Measurements from ENCODE around the gene ZNF813.
"Not testable (repeated sequence)": the region's sequence is repeated elsewhere in the genome, so short reads cannot be mapped to it uniquely, and the experiment has no call there.

Gene ZNF813

DNA sequence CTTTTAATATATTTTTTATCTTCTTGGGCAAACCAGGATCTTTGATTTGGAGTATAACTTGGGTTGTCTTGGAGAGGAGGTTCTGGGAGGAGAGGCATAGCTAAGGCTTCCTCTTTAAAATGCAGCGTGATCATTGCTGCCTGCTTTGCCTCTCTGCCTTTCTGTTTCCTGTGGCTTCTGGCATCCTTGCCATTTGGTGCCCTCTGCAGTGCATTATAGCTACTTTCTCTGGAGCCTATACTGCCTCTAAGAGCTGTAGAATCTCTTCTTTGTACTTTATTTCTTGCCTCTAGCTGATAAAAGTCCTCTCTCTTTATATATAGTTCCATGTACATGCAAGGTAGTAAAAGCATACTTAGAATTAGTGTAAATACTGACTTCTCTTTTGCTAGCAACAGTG, 7.3 kb downstream of the ZNF813 start:
- TF ChIP-seq CTCF (conservative IDR thresholded peaks at IDR 0.05; ENCODE audit: low read length) = peak; percentile 51; the same call in 1 of the 2 replicates
- H3K36me3 ChIP-seq (ENCODE audit: insufficient read depth, low read length) = peaks cover 12% of the 10 kb centered on the region
- not testable (repeated sequence) for H4K20me1 ChIP-seq (ENCODE audit: insufficient read depth, low read length, poor library complexity, severe bottlenecking)

GRCh38 chr19:53475470-53475869, 7.9 kb downstream of the ZNF813 start:
- not testable (repeated sequence) for H3K79me2 ChIP-seq (ENCODE audit: insufficient read depth, low read length); H3K27me3 ChIP-seq (ENCODE audit: insufficient read depth, low read length, poor library complexity, severe bottlenecking); H3K9me3 ChIP-seq (ENCODE audit: insufficient read depth, low read depth, low read length); H2AFZ ChIP-seq (ENCODE audit: low read length); H3F3A ChIP-seq (ENCODE audit: low read depth); H3K9ac ChIP-seq (ENCODE audit: low read depth, low read length, poor library complexity, severe bottlenecking); H3K4me1 ChIP-seq (ENCODE audit: insufficient read depth, low read length, poor library complexity, severe bottlenecking); H3K9me2 ChIP-seq (replicated peaks; ENCODE audit: low read depth, low read length); H4K20me1 ChIP-seq (ENCODE audit: insufficient read depth, low read length, poor library complexity, severe bottlenecking); H3K4me3 ChIP-seq (ENCODE audit: low read length, poor library complexity, severe bottlenecking)
- H3K36me3 ChIP-seq (ENCODE audit: insufficient read depth, low read length) = peaks cover 12% of the 10 kb centered on the region
- peak overlapping the region; percentile 41 for H3K4me2 ChIP-seq (ENCODE audit: low read depth, low read length, poor library complexity, severe bottlenecking)

More for the DNA sequence above, 7.3 kb downstream of the ZNF813 start:
- peak overlapping the region; percentile 36 for H3K4me3 ChIP-seq (ENCODE audit: low read length, poor library complexity, severe bottlenecking)
- not testable (repeated sequence) for H2AFZ ChIP-seq (ENCODE audit: low read length); H3F3A ChIP-seq (ENCODE audit: low read depth); H3K9me2 ChIP-seq (replicated peaks; ENCODE audit: low read depth, low read length); H3K9ac ChIP-seq (ENCODE audit: low read depth, low read length, poor library complexity, severe bottlenecking); H3K9me3 ChIP-seq (ENCODE audit: insufficient read depth, low read depth, low read length); H3K4me1 ChIP-seq (ENCODE audit: insufficient read depth, low read length, poor library complexity, severe bottlenecking); H3K27me3 ChIP-seq (ENCODE audit: insufficient read depth, low read length, poor library complexity, severe bottlenecking); H3K79me2 ChIP-seq (ENCODE audit: insufficient read depth, low read length)
- peak overlapping the region; percentile 41 for H3K4me2 ChIP-seq (ENCODE audit: low read depth, low read length, poor library complexity, severe bottlenecking)

GRCh38 chr19:53483751-53484150, 16.2 kb downstream of the ZNF813 start:
- H3K9ac ChIP-seq (ENCODE audit: low read depth, low read length, poor library complexity, severe bottlenecking); H3K9me2 ChIP-seq (replicated peaks; ENCODE audit: low read depth, low read length); H2AFZ ChIP-seq (ENCODE audit: low read length); H3K9me3 ChIP-seq (ENCODE audit: insufficient read depth, low read depth, low read length); H3F3A ChIP-seq (ENCODE audit: low read depth); H3K4me2 ChIP-seq (ENCODE audit: low read depth, low read length, poor library complexity, severe bottlenecking); H3K27me3 ChIP-seq (ENCODE audit: insufficient read depth, low read length, poor library complexity, severe bottlenecking); H4K20me1 ChIP-seq (ENCODE audit: insufficient read depth, low read length, poor library complexity, severe bottlenecking); H3K4me1 ChIP-seq (ENCODE audit: insufficient read depth, low read length, poor library complexity, severe bottlenecking); H3K79me2 ChIP-seq (ENCODE audit: insufficient read depth, low read length); H3K4me3 ChIP-seq (ENCODE audit: low read length, poor library complexity, severe bottlenecking): not testable (repeated sequence)
- H3K36me3 ChIP-seq (ENCODE audit: insufficient read depth, low read length) = peaks cover 12% of the 10 kb centered on the region; the same call in 1 of the 2 replicates

GRCh38 chr19:53485046-53486004, 17.8 kb downstream of the ZNF813 start:
- Histone ChIP-seq H2AFZ (ENCODE audit: low read length) (no peak overlapping the region), H3K4me3 (ENCODE audit: low read length, poor library complexity, severe bottlenecking) (no peak overlapping the region), H3K9ac (ENCODE audit: low read depth, low read length, poor library complexity, severe bottlenecking) (no peak overlapping the region), H3K9me3 (ENCODE audit: insufficient read depth, low read depth, low read length) (peaks cover 4% of the 10 kb centered on the region; the same call in 1 of the 2 replicates), H4K20me1 (ENCODE audit: insufficient read depth, low read length, poor library complexity, severe bottlenecking) (no peaks in the 10 kb centered on the region), H3F3A (ENCODE audit: low read depth) (no peaks in the 10 kb centered on the region), H3K4me1 (ENCODE audit: insufficient read depth, low read length, poor library complexity, severe bottlenecking) (no peaks in the 10 kb centered on the region), H3K4me2 (ENCODE audit: low read depth, low read length, poor library complexity, severe bottlenecking) (no peak overlapping the region), H3K9me2 (replicated peaks; ENCODE audit: low read depth, low read length) (no peaks in the 10 kb centered on the region), H3K79me2 (ENCODE audit: insufficient read depth, low read length) (no peaks in the 10 kb centered on the region), H3K27me3 (ENCODE audit: insufficient read depth, low read length, poor library complexity, severe bottlenecking) (no peaks in the 10 kb centered on the region), H3K36me3 (ENCODE audit: insufficient read depth, low read length) (peaks cover 20% of the 10 kb centered on the region; the same call in 1 of the 2 replicates)
- TF ChIP-seq EZH2phosphoT487 (IDR thresholded peaks at IDR 0.05; ENCODE audit: borderline replicate concordance) (no peak), CTCF (conservative IDR thresholded peaks at IDR 0.05; ENCODE audit: low read length) (no peak)

All from Loucy (cell line).